ENCODE measurements around the gene SLC6A1. TPM values are rescaled to one million over a fixed set of nuclear protein-coding genes. Genes with fewer than 3 reads are reported as not detected.

The SLC6A1 gene
- total RNA-seq, 1 experiment from 2014 or later: not detected

GRCh38 chr3:11016727-11017126 lies 24.2 kb downstream of the SLC6A1 start:
- ATAC-seq (no peak), DNase-seq (ENCODE audit: low read depth, low spot score) (no peak)
- RAD21 ChIA-PET (ENCODE audit: low non-redundant PET in 1 of 2, low total read pairs in 2 of 2, uncharacterized antibody in 2 of 2, unreplicated experiment in 2 of 2): no interaction called here
- Histone ChIP-seq H3K27me3 (ENCODE audit: insufficient read depth, low read length) (peaks cover 17% of the 10 kb centered on the region; the same call in 1 of the 2 replicates), H3K4me2 (ENCODE audit: low read length) (no peak overlapping the region), H2AFZ (ENCODE audit: low read depth, low read length, poor library complexity, severe bottlenecking) (no peak overlapping the region), H3K9ac (ENCODE audit: low read length) (no peak overlapping the region), H3K9me3 (ENCODE audit: control insufficient read depth in 1 of 2, insufficient read depth in 1 of 2, low read depth in 1 of 2, low read length in 2 of 2) (no peaks in the 10 kb centered on the region), H3K4me1 (ENCODE audit: control insufficient read depth in 1 of 2, insufficient read depth in 2 of 2, low read length in 2 of 2) (no peaks in the 10 kb centered on the region), H3K79me2 (ENCODE audit: insufficient read depth, low read length) (no peaks in the 10 kb centered on the region), H3K4me3 (replicated peaks in 1 of 2; ENCODE audit: low read depth in 1 of 2, low read length in 2 of 2) (no peak overlapping the region), H3K9me2 (ENCODE audit: insufficient read depth) (no peaks in the 10 kb centered on the region), H4K20me1 (ENCODE audit: insufficient read depth) (no peaks in the 10 kb centered on the region), H3K36me3 (ENCODE audit: control insufficient read depth in 1 of 2, insufficient read depth in 2 of 2, low read length in 2 of 2) (no peaks in the 10 kb centered on the region), H3K27ac (ENCODE audit: low read depth, low read length) (no peak overlapping the region)
- TF ChIP-seq EGR1 (IDR thresholded peaks at IDR 0.05; ENCODE audit: low read depth) (no peak), ZFX (IDR thresholded peaks at IDR 0.05) (no peak), POLR2A (IDR thresholded peaks at IDR 0.05; ENCODE audit: borderline replicate concordance, extremely low read depth, insufficient read depth, insufficient read length) (no peak), TCF7L2 (IDR thresholded peaks at IDR 0.05; ENCODE audit: borderline replicate concordance, extremely low read depth, insufficient read depth, insufficient read length) (no peak), JUND (IDR thresholded peaks at IDR 0.05) (no peak), POLR2AphosphoS5 (IDR thresholded peaks at IDR 0.05; ENCODE audit: low read depth, low read length) (no peak), ZNF274 (IDR thresholded peaks at IDR 0.05; ENCODE audit: low read depth, low read length) (no peak), EZH2phosphoT487 (IDR thresholded peaks at IDR 0.05; ENCODE audit: borderline replicate concordance) (no peak), RAD21 (IDR thresholded peaks at IDR 0.05; ENCODE audit: low read depth) (no peak), SP1 (IDR thresholded peaks at IDR 0.05; ENCODE audit: low read depth) (no peak), MAX (IDR thresholded peaks at IDR 0.05) (no peak)
- TF ChIP-seq, protein P1, sequence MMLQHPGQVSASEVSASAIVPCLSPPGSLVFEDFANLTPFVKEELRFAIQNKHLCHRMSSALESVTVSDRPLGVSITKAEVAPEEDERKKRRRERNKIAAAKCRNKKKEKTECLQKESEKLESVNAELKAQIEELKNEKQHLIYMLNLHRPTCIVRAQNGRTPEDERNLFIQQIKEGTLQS (IDR thresholded peaks at IDR 0.05): no peak
- TF ChIP-seq, protein P2, sequence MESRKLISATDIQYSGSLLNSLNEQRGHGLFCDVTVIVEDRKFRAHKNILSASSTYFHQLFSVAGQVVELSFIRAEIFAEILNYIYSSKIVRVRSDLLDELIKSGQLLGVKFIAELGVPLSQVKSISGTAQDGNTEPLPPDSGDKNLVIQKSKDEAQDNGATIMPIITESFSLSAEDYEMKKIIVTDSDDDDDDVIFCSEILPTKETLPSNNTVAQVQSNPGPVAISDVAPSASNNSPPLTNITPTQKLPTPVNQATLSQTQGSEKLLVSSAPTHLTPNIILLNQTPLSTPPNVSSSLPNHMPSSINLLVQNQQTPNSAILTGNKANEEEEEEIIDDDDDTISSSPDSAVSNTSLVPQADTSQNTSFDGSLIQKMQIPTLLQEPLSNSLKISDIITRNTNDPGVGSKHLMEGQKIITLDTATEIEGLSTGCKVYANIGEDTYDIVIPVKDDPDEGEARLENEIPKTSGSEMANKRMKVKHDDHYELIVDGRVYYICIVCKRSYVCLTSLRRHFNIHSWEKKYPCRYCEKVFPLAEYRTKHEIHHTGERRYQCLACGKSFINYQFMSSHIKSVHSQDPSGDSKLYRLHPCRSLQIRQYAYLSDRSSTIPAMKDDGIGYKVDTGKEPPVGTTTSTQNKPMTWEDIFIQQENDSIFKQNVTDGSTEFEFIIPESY (IDR thresholded peaks at IDR 0.05; ENCODE audit: extremely low read depth, insufficient replicate concordance, low read length): no peak
- no TSS peak for BruUV-seq (replicated peaks)
- POLR2A ChIA-PET: no interaction called here
- CTCF ChIA-PET: no interaction called here
- intact Hi-C loops (cut with micrococcal nuclease): no loop called here

Data from HCT116 (cell line).